Ishikawa (cell line): ENCODE data around the gene ANO7.

Experiments
- CREB1 ChIP-seq: IDR thresholded peaks from 2 replicates; pipeline ENCODE4 v1.6.1; 2012; ENCODE audit warnings: low read depth
- EGR1 ChIP-seq: IDR thresholded peaks from 2 replicates; pipeline ENCODE4 v1.6.1; 2012
- EP300 ChIP-seq: IDR thresholded peaks from 2 replicates; pipeline ENCODE4 v1.6.1; 2012; ENCODE audit warnings: borderline replicate concordance
- FOXM1 ChIP-seq: IDR thresholded peaks from 2 replicates; pipeline ENCODE4 v1.6.1; 2012; ENCODE audit warnings: low read depth, borderline replicate concordance
- TAF1 ChIP-seq: IDR thresholded peaks from 2 replicates; pipeline ENCODE4 v1.6.1; 2012; ENCODE audit warnings: low read depth, mild to moderate bottlenecking
- TCF12 ChIP-seq: IDR thresholded peaks from 2 replicates; pipeline ENCODE4 v1.6.1; 2012; ENCODE audit warnings: low read depth
- TEAD4 ChIP-seq: IDR thresholded peaks from 2 replicates; pipeline ENCODE4 v1.6.1; 2012
- TF ChIP-seq, protein P1 (sequence below): IDR thresholded peaks from 2 replicates; pipeline ENCODE4 v1.6.1; 2012
- TF ChIP-seq, protein P2 (sequence below): IDR thresholded peaks from 2 replicates; pipeline ENCODE4 v1.6.1; 2012

- TF ChIP-seq TCF12 (no peak), FOXM1 (no peak), CREB1 (no peak), EGR1 (no peak), TEAD4 (no peak), EP300 (no peak), TAF1 (no peak)
- TF ChIP-seq, protein P1, sequence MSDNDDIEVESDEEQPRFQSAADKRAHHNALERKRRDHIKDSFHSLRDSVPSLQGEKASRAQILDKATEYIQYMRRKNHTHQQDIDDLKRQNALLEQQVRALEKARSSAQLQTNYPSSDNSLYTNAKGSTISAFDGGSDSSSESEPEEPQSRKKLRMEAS, result no peak
- TF ChIP-seq, protein P2, sequence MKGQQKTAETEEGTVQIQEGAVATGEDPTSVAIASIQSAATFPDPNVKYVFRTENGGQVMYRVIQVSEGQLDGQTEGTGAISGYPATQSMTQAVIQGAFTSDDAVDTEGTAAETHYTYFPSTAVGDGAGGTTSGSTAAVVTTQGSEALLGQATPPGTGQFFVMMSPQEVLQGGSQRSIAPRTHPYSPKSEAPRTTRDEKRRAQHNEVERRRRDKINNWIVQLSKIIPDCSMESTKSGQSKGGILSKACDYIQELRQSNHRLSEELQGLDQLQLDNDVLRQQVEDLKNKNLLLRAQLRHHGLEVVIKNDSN, result no peak
These were observed 26.3 kb downstream of the ANO7 start for GRCh38 chr2:241214766-241215165.
